HG02884 (cell line): ENCODE data around the gene SNX22.
"Not testable (repeated sequence)": the region's sequence is repeated elsewhere in the genome, so short reads cannot be mapped to it uniquely, and the experiment has no call there.

Experiments used
- ATAC-seq: cut with Tn5 transposase; IDR thresholded peaks from one replicate; pipeline ENCODE4 v1.9.1; 2021; ENCODE audit warnings: mild to moderate bottlenecking, moderate library complexity; ENCODE audit not compliant: unreplicated experiment

Gene SNX22

DNA sequence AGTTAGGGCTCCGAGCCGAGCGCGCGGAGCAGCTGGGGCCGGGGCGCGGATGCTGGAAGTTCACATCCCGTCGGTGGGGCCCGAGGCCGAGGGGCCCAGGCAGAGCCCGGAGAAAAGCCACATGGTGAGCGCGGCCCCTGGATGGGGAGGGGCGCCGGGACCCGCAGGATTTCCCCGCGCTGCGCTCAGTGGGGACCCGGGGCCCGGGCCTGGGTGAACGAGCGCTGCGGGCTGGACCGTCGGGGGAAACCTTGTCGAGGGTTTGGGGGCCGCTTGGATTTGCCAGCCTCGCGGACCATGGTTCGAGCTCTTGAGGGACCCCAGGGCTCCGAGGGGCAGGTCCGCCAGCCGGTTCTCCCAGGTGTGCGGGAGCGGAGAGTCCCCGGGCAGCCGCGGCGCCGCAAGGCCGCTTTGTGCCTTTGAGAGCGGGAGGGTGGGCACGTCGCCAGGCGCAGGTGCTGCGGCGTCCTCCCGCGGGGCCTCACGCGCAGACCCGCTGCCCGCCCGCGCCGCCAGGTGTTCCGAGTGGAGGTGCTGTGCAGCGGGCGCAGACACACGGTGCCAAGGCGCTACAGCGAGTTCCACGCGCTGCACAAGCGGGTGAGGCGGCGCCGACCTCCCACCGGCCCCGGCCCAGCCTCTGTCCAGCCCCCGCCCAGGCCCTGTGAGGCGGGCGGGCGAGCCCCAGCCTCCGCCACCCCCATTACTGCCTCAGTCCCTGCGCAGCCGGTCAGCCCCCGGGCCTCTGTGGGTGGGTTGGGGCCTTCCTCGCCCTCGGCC is at the start of gene SNX22:
SNX22 (plus strand) TSS at position 5 of the 780 bp plus-strand sequence; CDS start at position 50, 45 bp downstream.
- ATAC-seq: no peak

DNA sequence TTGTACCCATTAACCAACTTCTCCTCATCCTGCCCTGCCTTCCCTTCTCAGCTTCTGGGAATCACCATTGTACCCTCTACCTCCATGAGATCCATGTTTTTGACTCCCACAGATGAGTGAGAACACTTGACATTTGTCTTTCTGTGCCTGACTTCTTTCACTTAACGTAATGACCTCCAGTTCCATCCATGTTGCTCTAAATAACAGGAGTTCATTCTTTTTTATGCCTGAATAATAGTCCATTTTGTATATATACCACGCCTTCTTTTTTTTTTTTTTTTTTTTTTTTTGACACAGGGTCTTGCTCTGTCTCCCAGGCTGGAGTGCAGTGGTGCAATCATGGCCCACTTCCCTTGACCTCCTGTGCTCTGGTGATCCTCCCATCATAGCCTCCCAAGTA is 49.0 kb upstream of the SNX22 start:
- no peak for ATAC-seq

DNA sequence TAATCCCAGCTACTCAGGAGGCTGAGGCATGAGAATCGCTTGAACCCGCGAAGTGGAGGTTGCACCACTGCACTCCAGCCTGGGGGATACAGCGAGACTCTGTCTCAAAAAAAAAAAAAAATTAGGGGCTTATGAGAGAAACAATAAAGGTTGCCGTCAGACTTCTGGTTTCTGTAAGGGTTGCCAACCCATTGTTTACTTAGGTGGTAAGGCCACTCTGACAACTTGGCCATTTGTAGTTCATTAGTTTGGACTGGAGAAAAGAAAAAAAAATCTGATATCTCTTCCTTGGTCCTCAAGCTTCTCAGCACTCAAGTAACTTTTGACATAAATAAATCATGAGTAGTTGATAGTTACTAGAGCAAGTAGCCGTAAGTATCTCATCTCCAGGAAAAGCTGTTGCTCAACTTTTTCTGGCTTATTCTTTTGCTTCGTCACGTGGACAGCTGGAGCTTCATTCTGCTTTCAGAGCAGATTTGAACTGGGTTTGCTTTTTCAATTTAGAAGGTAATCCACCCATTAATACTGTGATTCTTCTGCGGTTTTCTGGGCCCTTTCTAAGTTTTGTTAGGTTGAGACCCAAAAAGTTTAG is 46.3 kb upstream of the SNX22 start:
- ATAC-seq: no peak

DNA sequence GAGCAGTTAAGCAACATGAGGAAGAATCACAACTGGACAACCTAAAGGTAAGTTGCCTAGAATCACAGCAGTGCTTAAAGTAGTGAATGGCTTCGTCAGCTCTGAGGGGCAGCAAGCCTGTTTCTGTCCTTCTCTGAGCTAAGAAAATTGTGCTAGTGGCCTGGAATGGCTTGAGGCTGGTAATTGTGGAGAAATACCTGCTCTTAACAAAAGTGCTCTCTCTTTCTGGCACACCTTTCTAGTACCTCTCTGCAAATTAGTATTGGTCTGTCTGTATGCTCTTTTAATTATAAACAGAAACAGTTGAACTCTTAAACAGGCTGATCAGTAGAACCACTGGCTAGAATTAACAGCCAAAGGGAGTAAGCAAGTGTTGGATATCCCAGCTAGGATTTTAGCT is 44.2 kb upstream of the SNX22 start:
- no peak for ATAC-seq

DNA sequence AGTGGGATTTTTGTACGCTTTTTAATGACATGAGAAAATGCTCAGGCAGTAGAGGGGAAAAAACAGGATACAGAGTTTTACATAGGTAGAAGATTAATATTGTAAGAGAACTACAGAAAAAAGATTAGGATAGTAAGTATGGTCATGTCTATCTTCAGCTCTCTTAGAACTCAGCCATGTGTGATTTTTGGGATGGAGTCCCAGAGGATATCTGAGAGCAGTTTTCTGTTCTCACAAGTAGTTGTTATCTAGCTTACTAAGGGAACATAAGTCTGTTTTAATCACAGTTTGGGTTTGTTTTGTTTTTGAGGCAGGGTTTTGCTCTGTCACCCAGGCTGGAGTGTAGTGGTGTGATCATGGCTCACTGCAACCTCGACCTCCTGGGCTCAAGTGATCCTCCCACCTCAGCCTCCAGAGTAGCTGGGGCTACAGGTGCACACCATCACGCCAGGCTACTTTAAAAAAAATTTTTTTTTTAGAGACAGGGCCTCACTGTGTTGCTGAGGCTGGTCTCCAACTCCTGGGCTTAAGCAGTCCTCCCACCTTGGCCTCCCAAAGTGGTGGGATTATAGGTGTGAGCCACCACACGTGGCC is 41.3 kb upstream of the SNX22 start:
- not testable (repeated sequence) for ATAC-seq

DNA sequence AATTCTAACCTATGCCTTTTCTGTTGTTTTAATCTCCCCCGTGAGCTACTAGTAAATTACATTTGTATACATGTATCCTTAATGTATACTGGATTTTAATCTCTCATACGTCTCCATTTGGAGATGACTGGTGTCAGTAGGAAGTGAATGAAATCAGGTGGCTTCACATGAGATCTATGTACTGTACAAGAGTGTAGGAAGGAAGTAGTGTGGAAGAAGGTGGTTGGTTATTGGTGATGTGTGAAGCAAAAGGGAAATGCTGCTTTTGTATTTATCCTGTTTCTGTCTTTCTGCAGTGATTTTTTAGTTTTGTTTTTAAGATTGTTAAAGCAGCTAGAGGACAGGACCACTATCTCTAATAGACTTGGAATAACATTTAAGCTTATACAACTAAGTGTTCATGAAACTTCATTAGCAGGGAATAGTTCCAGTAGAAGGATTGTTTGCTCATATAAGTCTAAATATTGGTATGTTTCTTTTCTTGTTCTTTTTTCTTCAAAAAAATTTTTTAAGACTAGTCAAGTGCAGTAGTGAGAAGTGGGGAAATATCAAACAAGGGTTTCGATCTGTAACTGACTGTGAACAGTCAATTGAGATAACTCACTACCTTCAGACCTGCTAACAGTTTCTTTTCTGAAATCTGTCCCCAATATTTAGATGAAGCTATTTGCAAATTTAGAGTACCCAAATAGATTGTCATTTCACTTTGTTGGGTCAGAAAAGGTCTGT is 40.4 kb upstream of the SNX22 start:
- no peak for ATAC-seq

DNA sequence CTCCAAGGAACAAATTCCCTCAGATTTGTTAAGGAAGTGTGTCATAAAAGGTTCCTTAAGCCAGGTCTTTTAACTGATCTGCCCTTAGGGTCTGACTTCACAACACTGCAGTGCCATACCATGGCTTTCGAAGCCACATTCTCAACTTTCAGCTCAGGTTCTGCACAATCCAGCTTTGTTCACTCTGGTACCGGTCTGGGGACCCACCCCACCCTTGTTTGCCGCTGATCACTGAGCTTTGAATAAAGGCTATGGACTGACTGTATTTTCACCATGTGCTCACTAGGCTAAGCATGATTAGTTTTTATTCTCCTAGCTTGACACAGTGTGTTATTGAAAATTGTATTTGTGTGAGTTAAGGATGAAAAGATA is 39.9 kb upstream of the SNX22 start:
- ATAC-seq: no peak

DNA sequence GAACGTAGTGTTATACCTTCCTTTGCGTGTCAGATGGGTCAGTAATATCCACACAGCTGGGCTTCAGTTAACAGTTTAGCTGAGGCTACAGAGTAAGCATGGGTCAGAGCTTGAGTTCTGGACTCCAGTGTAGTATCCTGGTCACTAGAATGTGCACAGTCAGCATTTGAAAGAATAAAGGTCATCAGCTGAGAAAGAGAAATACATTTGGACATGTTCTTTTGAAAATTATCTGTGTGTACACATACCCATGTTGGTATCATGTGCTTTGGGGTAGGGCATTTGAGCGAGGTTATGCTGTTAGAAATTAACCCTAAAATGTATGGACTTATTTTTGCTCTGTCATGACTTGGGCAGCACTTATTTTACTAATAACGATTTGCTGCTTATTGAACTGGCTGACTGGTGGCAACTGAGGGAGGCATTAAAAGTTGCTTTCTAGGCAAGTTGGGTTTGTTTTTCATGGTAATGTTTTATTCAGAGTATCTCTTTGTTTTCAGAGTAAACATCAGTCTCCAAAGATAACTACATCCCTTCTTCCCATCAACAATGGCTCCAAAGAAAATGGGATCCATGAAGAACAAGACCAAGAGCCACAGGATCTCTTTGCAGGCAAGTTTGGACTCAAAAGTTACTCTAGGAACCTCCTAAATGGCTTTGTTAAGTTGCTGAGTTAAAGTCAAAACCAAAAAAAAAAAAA is 39.3 kb upstream of the SNX22 start:
- no peak for ATAC-seq

DNA sequence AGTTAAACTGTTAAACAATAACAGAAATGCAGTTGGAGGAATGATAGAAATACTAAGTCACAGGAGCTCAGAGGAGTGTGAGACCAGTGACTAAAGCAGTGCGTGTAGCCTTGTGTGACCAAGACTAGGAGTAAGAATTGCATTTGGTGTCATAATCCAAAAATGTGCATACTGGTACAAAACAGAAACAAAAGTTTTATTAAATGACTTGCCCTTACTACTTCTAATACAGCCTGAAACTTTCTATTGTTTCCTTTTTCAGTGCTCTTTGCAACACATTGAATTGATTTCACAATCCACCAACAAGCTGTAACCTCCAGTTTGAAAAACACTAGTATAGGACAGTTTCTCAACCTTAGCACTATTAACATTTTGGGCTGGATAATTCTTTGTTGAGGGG is 38.6 kb upstream of the SNX22 start:
- ATAC-seq: no peak

DNA sequence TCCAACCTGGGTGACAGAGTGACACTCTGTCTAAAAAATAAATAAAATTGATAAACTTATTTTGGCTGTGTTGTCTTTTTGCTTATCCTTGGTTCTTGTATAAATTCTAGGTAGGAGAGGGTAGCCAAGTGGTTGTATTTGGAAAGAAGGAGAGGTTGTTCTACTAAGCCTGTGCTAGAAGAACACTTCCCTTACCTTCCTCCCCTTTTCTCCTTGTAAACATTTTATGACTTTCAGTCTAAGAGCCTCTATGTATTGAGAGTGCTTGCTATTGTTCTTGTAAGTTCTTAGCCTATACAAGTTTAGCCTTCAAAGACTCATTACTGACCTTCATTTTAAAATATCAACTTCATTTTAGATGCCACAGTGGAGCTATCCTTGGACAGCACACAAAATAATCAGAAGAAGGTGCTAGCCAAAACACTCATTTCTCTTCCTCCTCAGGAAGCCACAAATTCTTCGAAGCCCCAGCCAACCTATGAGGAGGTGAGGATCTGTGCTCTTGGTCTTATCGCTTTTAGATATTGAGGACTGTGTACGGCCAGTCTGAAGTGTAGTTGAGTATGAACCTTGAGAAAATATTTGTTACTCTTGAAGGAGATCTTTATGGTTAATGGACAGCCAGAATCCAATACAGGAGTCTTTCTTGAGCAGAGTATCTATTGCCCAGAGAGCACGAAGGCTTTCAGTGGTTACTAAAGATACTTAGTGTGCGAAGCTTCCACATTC is 33.6 kb upstream of the SNX22 start:
- no peak for ATAC-seq

DNA sequence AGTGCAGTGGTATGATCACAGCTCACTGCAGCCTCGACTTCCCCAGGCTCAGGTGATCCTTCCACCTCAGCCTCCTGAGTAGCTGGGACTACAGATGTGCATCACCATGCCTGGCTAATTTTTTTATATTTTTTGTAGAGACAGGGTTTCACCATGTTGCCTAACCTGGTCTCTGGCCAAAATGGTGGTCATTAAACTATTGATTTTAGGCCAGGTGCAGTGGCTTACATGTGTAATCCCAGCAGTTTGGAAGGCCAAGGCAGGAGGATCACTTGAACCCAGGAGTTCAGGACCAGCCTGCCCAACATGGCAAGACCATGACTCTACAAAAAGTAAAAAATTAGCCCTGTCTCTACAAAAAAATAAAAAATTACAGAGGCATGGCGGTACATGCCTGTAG is 31.2 kb upstream of the SNX22 start:
- ATAC-seq: not testable (repeated sequence)

DNA sequence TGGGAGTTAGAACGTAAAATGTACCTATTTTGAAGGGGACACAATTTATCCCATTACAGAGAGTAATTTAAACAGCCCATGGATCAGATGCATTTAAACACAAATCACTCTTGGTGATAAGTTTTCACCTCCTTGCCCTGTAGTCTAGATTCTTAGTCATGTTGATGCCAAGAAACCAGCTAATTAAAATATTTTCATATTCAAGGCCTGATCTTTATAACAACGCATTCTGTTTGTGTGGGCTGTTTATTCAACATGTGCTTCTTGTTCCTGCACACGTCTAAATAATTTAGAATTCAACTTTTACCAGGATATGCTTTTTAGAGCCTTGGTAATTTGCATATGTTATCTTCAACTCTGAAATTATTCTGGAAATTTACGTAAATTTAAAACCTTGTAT is 29.9 kb upstream of the SNX22 start:
- ATAC-seq: no peak

DNA sequence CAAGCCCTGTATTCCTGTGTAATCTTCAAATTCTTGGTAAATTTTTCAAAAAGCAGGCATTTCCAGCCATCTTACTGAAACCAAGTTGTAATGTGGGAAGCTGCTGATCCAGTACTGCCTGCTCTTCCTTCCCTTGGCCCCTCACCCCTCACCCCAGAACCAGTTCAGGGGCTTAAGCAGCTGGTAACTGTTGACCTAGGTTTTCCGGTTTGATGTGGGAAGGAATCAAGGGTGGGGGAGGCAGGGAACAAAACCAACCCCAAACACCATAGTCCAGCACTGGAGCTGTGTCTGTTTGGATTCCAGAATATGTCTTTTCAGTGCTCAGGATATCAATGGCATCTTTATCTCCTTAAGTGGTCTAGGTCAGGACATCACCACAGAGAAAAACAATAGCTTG is 29.1 kb upstream of the SNX22 start:
- no peak for ATAC-seq

DNA sequence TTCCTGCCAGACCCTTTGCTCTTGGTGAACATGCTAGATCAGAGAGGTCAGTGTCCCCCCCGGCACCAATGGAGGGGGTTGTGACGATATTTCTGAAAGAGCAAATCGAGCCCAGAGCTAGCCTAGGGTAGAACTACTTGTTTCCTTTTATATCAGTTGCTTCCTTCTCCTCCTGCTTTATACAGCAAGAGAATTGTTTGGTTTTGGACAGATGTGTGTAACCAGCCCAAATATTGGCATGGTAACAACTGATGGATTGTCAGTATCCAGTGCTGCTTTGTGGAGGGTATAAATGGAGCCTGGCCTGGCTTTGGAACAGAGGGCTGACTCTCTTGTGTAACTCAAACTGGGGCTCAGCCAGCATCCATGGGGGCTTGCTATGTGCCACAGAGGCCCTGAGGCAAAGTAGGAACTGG is 28.6 kb upstream of the SNX22 start:
- no peak for ATAC-seq

DNA sequence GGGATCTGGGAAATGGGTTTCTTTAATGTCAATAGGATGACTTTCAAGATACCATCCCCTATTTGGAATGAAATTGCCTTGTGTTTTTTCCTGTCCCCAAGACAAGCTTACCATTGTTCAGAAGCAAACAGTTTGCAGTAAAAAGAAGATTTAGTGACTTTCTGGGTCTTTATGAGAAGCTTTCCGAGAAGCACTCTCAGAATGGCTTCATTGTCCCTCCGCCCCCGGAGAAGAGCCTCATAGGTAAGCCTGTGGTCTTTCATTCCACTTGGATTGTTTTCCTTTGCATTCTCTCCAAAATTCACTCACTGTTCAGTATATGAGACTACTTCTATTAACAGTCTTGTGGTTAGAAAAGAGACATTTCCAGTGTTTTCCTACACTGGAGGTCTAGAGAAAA is 25.6 kb upstream of the SNX22 start:
- ATAC-seq: no peak

DNA sequence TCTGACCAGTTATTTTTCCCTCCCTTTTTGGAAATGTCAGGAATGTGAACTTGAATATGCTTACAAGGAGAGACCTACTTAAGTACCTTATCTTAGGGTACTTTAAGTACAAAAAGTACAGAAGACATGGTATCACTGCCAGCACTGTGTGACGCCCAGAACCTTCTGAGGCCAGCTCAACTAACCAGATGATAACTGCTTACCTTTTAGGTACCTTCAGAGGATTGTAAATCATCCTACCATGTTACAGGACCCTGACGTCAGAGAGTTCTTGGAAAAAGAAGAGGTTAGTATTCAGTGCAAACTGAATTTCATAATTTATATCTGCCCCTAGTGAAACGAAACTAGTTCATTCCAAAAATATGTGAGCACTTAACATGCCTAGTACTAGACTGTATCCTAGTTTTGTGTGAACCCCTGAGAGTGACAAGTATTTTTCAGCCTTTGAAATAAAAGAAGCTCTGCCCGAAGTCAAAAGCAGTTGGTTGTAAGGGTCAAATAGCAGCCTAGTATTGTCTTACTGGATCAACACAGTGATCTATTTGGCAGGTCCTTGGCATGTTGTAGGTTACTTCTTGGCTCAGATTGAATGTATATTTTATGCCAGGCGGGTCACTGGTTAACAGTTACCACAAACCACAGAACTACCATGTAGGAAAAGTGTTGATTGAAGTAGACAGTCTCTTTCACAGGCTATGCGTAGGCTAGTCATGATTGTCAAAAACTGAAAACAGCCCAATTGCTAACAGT is 23.8 kb upstream of the SNX22 start:
- no peak for ATAC-seq

DNA sequence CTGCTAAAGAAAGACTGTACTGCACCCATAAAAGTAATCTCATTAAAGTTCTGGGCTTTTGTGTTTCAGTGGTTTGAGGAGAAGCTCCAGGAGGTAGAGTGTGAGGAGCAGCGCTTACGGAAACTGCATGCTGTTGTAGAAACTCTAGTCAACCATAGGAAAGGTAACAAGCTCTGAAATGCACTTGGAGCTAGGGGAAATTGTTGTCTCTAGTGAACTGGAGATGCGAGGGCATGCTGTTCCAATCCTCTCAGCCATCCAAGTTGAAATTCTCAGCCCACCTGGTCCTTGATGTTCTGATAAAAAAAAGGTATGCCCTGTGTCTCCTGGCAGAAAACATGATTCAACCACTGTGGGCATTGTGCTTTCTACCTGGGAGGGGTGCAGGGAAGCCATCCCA is 21.4 kb upstream of the SNX22 start:
- no peak for ATAC-seq

DNA sequence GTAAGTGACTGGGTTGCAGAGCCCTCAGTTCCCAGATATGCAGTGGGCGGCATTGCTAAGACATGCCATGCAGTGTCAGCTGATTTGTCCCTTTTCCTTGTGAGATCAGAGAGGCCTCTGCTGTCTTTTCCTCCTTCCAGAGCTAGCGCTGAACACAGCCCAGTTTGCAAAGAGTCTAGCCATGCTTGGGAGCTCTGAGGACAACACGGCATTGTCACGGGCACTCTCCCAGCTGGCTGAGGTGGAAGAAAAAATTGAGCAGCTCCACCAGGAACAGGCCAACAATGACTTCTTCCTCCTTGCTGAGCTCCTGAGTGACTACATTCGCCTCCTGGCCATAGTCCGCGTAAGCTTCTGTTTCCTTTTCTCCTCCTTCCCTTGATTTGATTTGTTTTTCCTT is 20.0 kb upstream of the SNX22 start:
- no peak for ATAC-seq

DNA sequence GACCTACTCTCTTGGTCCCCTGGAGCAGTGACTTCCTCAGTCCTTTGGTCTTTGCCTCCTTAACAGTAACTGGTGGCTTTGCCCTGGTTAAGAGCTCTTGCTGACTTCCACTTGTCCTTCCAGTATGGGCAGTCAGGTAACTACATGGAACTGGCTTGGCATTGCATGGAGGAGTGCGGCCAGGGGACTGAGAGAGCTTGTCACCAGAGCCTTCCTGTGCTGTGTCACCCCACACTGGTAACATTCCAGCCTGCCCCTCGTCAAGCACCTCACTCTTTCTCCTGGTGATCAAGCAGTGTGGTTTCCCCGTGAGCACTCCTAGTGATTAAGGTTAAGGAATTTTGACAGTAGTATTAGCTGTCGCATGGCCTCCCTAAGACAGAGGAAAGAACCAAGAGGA is 19.3 kb upstream of the SNX22 start:
- no peak for ATAC-seq
